Activated naive CD8-positive, alpha-beta T cell treated with anti-CD3 and anti-CD28 coated beads, Interleukin-2, amount 50 U/mL, for 24 hours (primary cell): ENCODE results near the gene COL18A1.

Experiments used
- ATAC-seq: fragments of 150-1000 bp; cut with Tn5 transposase; one replicate; pipeline ENCODE4 v1.10.0; 2021
- DNase-seq: peaks from one replicate; pipeline ENCODE4 v3.0.0; 2021
- H3K27ac Mint-ChIP-seq: one replicate; pipeline ENCODE4 v1.8.0; 2021; ENCODE audit warnings: mild to moderate bottlenecking, mixed read lengths
- H3K27me3 Mint-ChIP-seq: one replicate; pipeline ENCODE4 v1.8.0; 2021; ENCODE audit warnings: mixed read lengths
- H3K36me3 Mint-ChIP-seq: one replicate; pipeline ENCODE4 v1.8.0; 2021; ENCODE audit warnings: low read depth, mixed read lengths
- H3K4me1 Mint-ChIP-seq: one replicate; pipeline ENCODE4 v1.8.0; 2021; ENCODE audit warnings: mixed read lengths
- H3K4me3 Mint-ChIP-seq: one replicate; pipeline ENCODE4 v1.8.0; 2021; ENCODE audit warnings: mild to moderate bottlenecking, moderate library complexity, mixed read lengths
- H3K9me3 Mint-ChIP-seq: one replicate; pipeline ENCODE4 v1.8.0; 2021; ENCODE audit warnings: mixed read lengths

The COL18A1 gene

GRCh38 chr21:45549626-45550463 is 144.9 kb downstream of the COL18A1 start:
- Mint-ChIP-seq H3K27me3 (peaks cover 4% of the 10 kb centered on the region), H3K27ac (peak overlapping the region; percentile 98), H3K9me3 (no peaks in the 10 kb centered on the region), H3K4me1 (peaks cover 38% of the 10 kb centered on the region), H3K4me3 (peak overlapping the region; percentile 75), H3K36me3 (no peaks in the 10 kb centered on the region)
- ATAC-seq (no peak), DNase-seq (no peak)

DNA sequence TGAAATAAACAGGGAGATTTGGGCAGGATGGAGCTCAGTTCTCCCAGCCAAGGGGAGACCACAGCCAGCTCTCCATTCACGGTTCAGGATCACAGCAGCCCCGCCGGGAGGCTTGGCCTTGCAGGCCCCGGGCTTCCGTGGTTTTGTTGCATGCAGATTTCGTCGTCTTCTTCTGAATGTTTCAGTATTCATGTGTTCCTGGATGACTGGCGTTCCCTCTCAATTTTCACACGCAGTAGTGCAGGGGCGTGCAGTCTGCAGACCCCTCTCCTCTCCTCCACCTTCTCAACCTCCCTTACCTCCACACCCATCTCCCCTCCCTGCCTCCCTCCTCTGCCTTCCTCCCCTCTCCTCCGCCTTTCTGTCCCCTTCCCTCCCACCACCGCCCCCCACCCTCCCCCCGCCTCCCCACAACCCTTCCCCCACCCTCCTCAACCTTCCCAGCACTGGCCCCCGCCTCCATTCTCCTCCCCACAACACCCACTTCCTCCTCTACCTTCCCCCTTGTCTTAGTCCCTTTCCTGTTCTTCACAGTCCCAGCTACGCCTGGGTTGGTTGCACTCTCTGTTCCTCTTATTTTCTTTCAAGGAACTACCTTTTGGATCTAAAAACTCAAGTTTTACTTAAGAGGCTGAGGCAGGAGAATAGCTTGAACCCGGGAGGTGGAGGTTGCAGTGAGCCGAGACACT is 145.7 kb downstream of the COL18A1 start:
- Mint-ChIP-seq H3K9me3 (no peaks in the 10 kb centered on the region), H3K4me3 (peak overlapping the region; percentile 75), H3K27me3 (peaks cover 4% of the 10 kb centered on the region), H3K27ac (peak overlapping the region; percentile 98), H3K36me3 (no peaks in the 10 kb centered on the region), H3K4me1 (peaks cover 39% of the 10 kb centered on the region)
- DNase-seq (peak; percentile 63), ATAC-seq (peak; percentile 44)

GRCh38 chr21:45551316-45551715 is 146.4 kb downstream of the COL18A1 start:
- DNase-seq (peak; percentile 46), ATAC-seq (peak; percentile 68)
- peaks cover 41% of the 10 kb centered on the region for H3K4me1 Mint-ChIP-seq
- H3K27ac Mint-ChIP-seq = peak overlapping the region; percentile 98
- no peaks in the 10 kb centered on the region for H3K9me3 Mint-ChIP-seq
- peak overlapping the region; percentile 75 for H3K4me3 Mint-ChIP-seq
- H3K27me3 Mint-ChIP-seq = peaks cover 4% of the 10 kb centered on the region
- H3K36me3 Mint-ChIP-seq = no peaks in the 10 kb centered on the region

DNA sequence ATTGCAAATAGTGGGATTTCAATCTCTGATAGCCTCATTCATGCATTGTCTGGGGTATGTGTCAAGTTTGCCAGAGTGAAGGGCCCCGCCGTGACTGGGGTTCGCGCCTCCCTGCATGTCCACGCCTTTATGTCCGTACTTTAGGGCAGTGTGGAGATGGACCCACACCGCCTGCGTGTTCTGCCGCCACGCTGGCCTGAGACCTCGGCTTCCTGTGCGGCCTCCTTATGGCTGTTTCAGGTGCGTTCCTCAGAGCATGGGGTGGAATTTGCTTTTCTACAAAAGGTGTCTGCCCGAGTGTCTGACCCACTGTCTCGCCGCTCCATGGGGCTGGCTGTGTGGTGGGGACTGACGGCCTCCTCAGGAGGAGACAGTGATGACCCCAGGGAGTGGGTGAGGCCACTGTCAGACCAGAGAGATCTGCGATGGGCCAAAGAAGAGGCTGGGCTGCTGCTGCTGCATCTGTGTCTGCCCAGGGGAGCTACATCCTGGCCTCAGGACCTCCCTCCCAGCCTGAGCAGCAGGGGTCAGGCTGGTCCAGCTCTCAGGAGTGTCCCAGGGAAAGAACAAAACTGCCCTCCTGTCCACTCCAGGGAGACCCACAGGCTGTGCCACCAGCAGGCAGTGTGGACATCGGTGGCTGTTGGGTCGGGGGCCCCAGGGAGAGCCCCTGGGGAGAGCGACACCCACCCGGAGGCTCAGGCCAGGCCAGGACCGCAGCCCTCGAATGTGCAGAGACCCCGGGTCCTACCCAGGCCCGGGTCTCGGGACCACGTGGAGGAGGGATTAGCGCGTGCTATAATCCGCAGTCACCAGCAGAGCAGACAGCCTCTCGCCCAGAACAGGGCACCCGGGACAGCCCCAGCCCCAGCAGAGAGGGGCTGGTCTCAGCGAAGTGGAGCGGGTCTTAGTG is 147.1 kb downstream of the COL18A1 start:
- DNase-seq (no peak), ATAC-seq (no peak)
- no peaks in the 10 kb centered on the region for H3K36me3 Mint-ChIP-seq
- H3K27me3 Mint-ChIP-seq = peaks cover 4% of the 10 kb centered on the region
- H3K27ac Mint-ChIP-seq = peak overlapping the region; percentile 98
- no peaks in the 10 kb centered on the region for H3K9me3 Mint-ChIP-seq
- H3K4me1 Mint-ChIP-seq = peaks cover 41% of the 10 kb centered on the region
- H3K4me3 Mint-ChIP-seq = peak overlapping the region; percentile 75

DNA sequence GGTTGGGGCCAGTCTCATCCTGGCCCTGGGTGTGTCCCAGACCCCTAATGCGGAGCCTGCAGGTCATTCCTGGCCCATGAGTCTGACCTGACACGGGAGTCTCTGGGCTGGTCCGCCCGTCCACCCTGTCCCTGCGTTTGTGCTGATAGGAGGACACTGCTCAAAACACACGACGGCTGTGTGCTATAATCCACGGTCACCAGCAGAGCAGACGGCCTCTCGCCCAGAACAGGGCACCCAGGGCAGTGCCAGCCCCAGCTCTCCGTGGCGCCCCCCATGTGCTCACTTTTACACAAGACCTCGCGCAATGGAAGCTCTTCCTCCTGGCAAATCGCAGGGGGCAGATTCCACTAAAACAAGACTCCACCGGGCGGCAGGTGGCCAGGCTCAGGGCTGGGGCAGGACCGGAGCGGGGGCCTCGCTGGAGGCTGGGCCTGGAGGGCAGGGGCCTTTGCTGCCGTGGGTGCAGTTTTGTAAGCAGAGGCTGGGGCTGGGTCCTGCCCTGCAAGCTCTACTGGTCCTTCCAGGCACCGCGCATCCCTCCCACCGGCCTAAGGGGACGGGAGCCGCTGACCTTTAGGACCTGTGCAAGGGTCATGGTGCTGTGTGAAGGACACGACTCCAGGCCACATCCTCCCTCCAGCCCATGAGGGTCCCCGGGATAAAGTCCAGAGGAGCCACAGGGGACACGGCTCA is 147.9 kb downstream of the COL18A1 start:
- peaks cover 4% of the 10 kb centered on the region for H3K27me3 Mint-ChIP-seq
- H3K9me3 Mint-ChIP-seq = no peaks in the 10 kb centered on the region
- H3K4me3 Mint-ChIP-seq = peak overlapping the region; percentile 24
- H3K36me3 Mint-ChIP-seq = no peaks in the 10 kb centered on the region
- DNase-seq = no peak
- H3K4me1 Mint-ChIP-seq = peaks cover 41% of the 10 kb centered on the region
- ATAC-seq = no peak
- H3K27ac Mint-ChIP-seq = no peak overlapping the region

DNA sequence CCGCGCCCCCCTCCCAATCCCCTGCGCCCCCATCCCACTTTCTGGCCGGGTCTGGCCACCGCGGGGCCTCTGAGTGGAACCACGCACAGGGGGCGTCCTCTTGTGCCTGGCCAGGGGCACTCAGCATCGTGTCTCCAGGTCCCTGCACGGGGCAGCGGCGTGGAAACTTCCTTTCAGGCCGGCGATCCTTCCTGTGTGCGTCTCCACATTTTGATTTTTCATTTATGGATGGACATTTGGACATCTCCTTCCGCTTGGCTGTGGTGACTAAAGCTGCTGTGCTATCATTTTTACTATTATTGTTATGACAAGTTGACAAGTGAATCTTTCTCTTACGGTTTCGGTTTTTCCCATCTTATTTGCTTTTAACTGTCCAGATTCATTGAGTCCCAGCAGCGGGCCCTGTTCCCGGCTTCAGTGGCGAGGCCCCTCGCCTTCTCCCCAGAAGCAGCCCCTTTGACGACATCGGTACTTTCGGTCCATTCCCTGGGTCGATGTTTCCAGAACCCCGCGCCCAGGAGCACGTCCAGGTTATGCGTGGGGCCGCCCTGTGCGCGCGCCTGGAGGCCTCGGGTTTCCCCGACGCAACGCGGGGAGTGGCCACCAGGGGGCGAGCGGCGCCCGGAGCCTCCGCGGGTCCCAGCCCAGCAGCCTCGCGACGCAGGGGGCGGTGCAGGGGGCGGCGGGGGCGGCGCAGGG is 149.7 kb downstream of the COL18A1 start:
- DNase-seq = peak; percentile 93
- H3K36me3 Mint-ChIP-seq = no peaks in the 10 kb centered on the region
- peak overlapping the region; percentile 90 for H3K4me3 Mint-ChIP-seq
- peaks cover 6% of the 10 kb centered on the region for H3K27me3 Mint-ChIP-seq
- peak overlapping the region; percentile 94 for H3K27ac Mint-ChIP-seq
- ATAC-seq = peak; percentile 62
- no peaks in the 10 kb centered on the region for H3K9me3 Mint-ChIP-seq
- peaks cover 36% of the 10 kb centered on the region for H3K4me1 Mint-ChIP-seq

DNA sequence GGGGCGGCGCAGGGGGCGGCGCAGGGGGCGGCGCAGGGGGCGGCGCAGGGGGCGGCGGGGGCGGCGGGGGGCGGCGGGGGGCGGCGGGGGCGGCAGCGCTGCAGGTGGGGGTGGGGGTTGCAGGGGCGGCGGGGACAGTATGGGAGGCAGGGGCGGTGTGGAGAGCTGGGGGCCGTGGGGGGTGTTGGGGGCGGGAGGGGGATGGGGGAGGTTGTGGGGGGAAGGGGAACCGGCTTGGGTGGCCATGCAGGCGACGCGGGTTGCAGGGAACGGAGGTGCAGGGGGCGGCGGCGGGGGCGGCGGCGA is 150.2 kb downstream of the COL18A1 start:
- no peak overlapping the region for H3K27ac Mint-ChIP-seq
- no peak overlapping the region for H3K4me3 Mint-ChIP-seq

DNA sequence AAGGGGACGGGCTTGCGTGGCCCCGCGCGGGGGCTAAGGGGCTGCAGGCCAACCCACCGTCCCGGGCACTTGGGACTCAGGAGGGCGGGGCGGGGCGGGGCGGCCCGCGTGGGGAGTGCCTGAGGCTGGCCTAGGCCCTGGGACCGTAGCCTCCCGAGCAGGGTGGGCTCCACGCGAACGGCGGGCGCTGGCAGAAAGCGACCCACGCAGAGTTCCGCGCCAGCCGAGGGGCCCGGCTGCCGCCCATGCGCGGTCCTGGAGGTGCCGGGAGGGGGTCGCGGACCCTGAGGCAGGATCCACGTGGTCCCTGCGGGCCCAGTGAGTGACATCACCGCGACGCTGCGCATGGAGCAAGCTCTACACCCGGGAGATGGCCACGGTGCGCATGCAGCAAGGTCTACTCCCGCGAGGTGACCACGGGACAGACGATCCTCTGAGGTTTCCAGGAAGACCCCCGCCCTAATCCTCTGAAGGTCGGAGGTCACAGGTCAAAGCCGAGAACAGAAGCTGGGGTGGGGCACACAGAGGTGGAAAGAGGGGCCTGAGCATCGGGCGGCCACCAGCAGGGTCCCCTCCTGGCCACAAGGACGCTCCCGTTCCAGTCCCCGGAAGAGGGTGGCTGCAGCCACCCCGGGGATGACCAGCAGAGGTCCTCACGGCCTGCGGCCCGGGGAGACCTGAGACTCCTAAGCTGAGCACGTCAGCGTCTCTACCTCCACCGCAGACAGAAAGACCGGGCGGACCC is 150.8 kb downstream of the COL18A1 start:
- H3K27ac Mint-ChIP-seq = no peak overlapping the region
- DNase-seq (peak; percentile 64), ATAC-seq (peak; percentile 29)
- H3K36me3 Mint-ChIP-seq = no peaks in the 10 kb centered on the region
- no peaks in the 10 kb centered on the region for H3K9me3 Mint-ChIP-seq
- peaks cover 10% of the 10 kb centered on the region for H3K27me3 Mint-ChIP-seq
- H3K4me3 Mint-ChIP-seq = no peak overlapping the region
- peaks cover 31% of the 10 kb centered on the region for H3K4me1 Mint-ChIP-seq

More for the DNA sequence above, 150.2 kb downstream of the COL18A1 start:
- no peak for ATAC-seq
- Mint-ChIP-seq H3K9me3 (no peaks in the 10 kb centered on the region), H3K27me3 (peaks cover 6% of the 10 kb centered on the region), H3K4me1 (peaks cover 34% of the 10 kb centered on the region), H3K36me3 (no peaks in the 10 kb centered on the region)
- no peak for DNase-seq

DNA sequence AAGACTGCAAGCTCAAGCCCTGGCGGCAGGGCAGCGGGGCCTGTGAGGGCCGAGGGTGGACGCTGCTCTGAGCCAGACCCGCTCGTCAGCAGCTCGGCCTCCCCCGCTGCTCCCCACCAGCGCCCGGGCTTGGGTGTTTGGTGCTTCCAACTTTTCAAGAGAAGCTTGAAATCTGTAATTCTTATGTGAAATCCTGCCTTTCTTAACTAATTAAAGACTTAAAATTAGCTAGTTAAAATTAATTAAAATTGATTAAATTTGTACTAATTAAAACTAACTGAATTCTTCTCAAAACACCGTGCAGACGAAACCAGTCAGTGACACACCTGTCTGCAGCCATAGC is 151.3 kb downstream of the COL18A1 start:
- no peaks in the 10 kb centered on the region for H3K36me3 Mint-ChIP-seq
- peaks cover 26% of the 10 kb centered on the region for H3K4me1 Mint-ChIP-seq
- ATAC-seq (no peak), DNase-seq (no peak)
- no peak overlapping the region for H3K4me3 Mint-ChIP-seq
- H3K27ac Mint-ChIP-seq = no peak overlapping the region
- no peaks in the 10 kb centered on the region for H3K9me3 Mint-ChIP-seq
- H3K27me3 Mint-ChIP-seq = peaks cover 10% of the 10 kb centered on the region

DNA sequence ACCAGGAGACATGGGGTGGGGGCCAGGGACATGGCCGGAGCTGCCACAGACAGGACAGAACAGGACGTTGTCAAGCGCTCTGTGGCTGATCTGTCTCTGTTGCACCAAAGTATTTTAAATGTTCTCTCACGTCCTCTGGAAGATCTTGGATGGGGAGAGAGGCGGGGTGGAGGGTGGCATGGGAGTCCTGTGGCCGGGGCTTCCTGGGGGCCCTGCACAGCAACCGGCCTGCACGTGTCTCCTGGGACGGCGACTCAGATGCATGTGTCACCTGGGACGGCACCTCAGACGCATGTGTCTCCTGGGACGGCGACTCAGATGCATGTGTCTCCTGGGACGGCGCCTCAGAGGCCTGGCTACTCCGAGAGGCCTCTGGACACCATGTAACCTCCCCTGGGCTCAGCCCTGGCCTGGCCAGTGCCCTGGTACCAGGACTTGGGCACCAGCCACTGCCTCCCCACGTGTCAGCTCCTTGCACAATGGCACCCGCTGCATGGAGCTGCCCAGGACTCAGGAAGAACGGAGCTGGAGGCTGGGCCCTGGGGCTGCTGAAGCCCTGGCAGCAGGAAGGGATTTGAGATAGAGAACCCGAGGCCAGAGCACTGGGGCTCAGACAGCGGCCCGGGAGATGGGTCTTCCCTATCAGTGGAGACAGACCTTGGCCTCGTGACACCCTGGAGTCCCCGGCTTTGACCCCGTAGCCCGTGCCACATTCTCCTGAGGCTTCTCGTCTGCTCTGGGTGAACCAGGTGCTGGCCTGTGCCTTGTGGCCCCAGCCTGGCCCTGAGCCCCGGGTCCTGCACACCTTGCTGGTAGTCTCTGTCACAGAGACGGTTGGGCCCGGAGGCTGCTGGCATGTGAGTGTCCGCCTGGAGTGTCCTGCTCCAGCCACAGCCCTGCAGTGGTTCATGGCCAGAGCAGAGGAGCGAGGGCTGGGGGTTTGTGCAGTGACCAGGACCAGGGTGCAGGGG is 152.0 kb downstream of the COL18A1 start:
- Mint-ChIP-seq H3K27me3 (peaks cover 10% of the 10 kb centered on the region), H3K4me3 (no peak overlapping the region), H3K36me3 (no peaks in the 10 kb centered on the region), H3K27ac (no peak overlapping the region), H3K9me3 (no peaks in the 10 kb centered on the region), H3K4me1 (peaks cover 19% of the 10 kb centered on the region)
- DNase-seq (no peak), ATAC-seq (no peak)

DNA sequence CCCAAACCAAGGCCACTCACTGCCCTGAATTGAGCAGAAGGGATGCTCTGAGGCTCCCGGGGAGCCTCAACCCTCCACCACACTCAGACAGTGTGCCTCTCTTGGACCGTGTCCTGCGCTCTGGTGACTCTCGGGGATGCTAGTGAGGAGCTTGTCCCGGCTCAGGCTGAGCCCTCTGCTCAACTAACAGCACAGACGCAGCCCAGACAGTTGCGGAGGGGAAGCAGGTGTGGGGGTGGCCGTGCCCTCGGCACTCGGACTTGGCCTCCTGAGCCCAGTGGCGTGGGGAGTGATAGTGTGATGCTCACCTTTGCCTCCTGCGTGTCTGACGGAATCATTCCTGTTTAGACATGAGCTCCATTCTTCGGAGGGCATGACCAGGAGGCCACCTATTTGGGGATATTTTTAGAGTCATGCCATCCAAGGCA is 152.7 kb downstream of the COL18A1 start:
- Mint-ChIP-seq H3K27me3 (peaks cover 10% of the 10 kb centered on the region), H3K27ac (no peak overlapping the region), H3K9me3 (no peaks in the 10 kb centered on the region), H3K36me3 (no peaks in the 10 kb centered on the region), H3K4me3 (no peak overlapping the region), H3K4me1 (peaks cover 14% of the 10 kb centered on the region)
- no peak for DNase-seq
- ATAC-seq = no peak

GRCh38 chr21:45558044-45558721 is 153.2 kb downstream of the COL18A1 start:
- no peaks in the 10 kb centered on the region for H3K36me3 Mint-ChIP-seq
- no peak overlapping the region for H3K27ac Mint-ChIP-seq
- peaks cover 13% of the 10 kb centered on the region for H3K27me3 Mint-ChIP-seq
- no peaks in the 10 kb centered on the region for H3K9me3 Mint-ChIP-seq
- ATAC-seq (no peak), DNase-seq (no peak)
- no peak overlapping the region for H3K4me3 Mint-ChIP-seq
- peaks cover 11% of the 10 kb centered on the region for H3K4me1 Mint-ChIP-seq
